Airway epithelial cell (primary cell): ENCODE data around the gene NUDT7. TPM values are rescaled to one million over a fixed set of nuclear protein-coding genes. Genes with fewer than 3 reads are reported as not detected.

Source experiments
- total RNA-seq: library from RNA; depleted of rRNA; stranded (reverse); fragments of >200 nt; gene quantifications from 2 replicates; pipeline ENCODE4 v1.2.3, GENCODE V29; 2015

The NUDT7 gene
- total RNA-seq, result 3.2 and 6.1 TPM in 2 replicates

GRCh38 chr16:77722309-77723107 is at the start of gene NUDT7:
NUDT7 (plus strand) TSS chr16:77722514; CDS start chr16:77722583, 69 bp downstream.

GRCh38 chr16:77788181-77789084 is 66.1 kb downstream of the NUDT7 start, which contains the start of gene VAT1L:
VAT1L (plus strand) TSS chr16:77788564; CDS start chr16:77788683, 119 bp downstream.

Other genes with a start within 250 kb of the NUDT7 start
- 0.33 and 0.63 TPM in 2 replicates for gene VAT1L, start 66.0 kb downstream of the NUDT7 start, total RNA-seq